ENCODE results near the gene IRF2BP2. TPM values are rescaled to one million over a fixed set of nuclear protein-coding genes. Genes with fewer than 3 reads are reported as not detected.

IRF2BP2 gene
- total and polyA plus RNA-seq, 2 of the 13 experiments (the other 11 are each of a cell fraction or from before 2014, with no cell fraction given): 140 to 147 TPM

GRCh38 chr1:234562334-234562733 lies 47.6 kb downstream of the IRF2BP2 start (continued):
- no peak for TF ChIP-seq HMGXB4 (CRISPR knock-in tag; IDR thresholded peaks at IDR 0.05; ENCODE audit: borderline replicate concordance in 1 of 2, low read depth in 1 of 2)
- TF ChIP-seq NFKBIZ (CRISPR knock-in tag; IDR thresholded peaks at IDR 0.05): no peak
- TF ChIP-seq ZKSCAN8 (CRISPR knock-in tag; IDR thresholded peaks at IDR 0.05; ENCODE audit: borderline replicate concordance): peak; percentile 70; the same call in 1 of the 2 replicates
- TF ChIP-seq MYPOP (CRISPR knock-in tag; IDR thresholded peaks at IDR 0.05): no peak
- no peak for TF ChIP-seq TRIM24 (CRISPR knock-in tag; IDR thresholded peaks at IDR 0.05)
- no peak for TF ChIP-seq DMTF1 (CRISPR knock-in tag; IDR thresholded peaks at IDR 0.05)
- TF ChIP-seq ZFY (CRISPR knock-in tag; IDR thresholded peaks at IDR 0.05): peak; percentile 49
- no peak for TF ChIP-seq FOSL2 (CRISPR knock-in tag; IDR thresholded peaks at IDR 0.05)
- no peak for TF ChIP-seq PBX3 (CRISPR knock-in tag; IDR thresholded peaks at IDR 0.05; ENCODE audit: borderline replicate concordance)
- no peak for TF ChIP-seq ZNF761 (CRISPR knock-in tag; conservative IDR thresholded peaks at IDR 0.05)
- TF ChIP-seq NCOA5 (CRISPR knock-in tag; IDR thresholded peaks at IDR 0.05): no peak
- no peak for TF ChIP-seq ZNF777 (CRISPR knock-in tag; IDR thresholded peaks at IDR 0.05)
- 0 out of 2 replicates have a peak, but pooled peaks have one; percentile 12 for TF ChIP-seq PPARG (CRISPR knock-in tag; conservative IDR thresholded peaks at IDR 0.05)
- no peak for TF ChIP-seq RNF219 (CRISPR knock-in tag; IDR thresholded peaks at IDR 0.05)
- no peak for TF ChIP-seq TOPORS (CRISPR knock-in tag; IDR thresholded peaks at IDR 0.05)
- no peak for TF ChIP-seq SIN3B (IDR thresholded peaks at IDR 0.05; ENCODE audit: low read length)
- TF ChIP-seq SALL2 (CRISPR knock-in tag; IDR thresholded peaks at IDR 0.05): peak; percentile 26; the same call in 1 of the 2 replicates
- no peak for TF ChIP-seq ARNTL (CRISPR knock-in tag; IDR thresholded peaks at IDR 0.05)
- TF ChIP-seq KAT8 (CRISPR knock-in tag; IDR thresholded peaks at IDR 0.05): 0 out of 2 replicates have a peak, but pooled peaks have one; percentile 39
- no peak for TF ChIP-seq CENPX (CRISPR knock-in tag; IDR thresholded peaks at IDR 0.05)

Data from HepG2 (cell line).